Karpas-422 (cell line): ENCODE results near the gene VPS45. TPM values are rescaled to one million over a fixed set of nuclear protein-coding genes. Genes with fewer than 3 reads are reported as not detected.
"Not testable (repeated sequence)": the region's sequence is repeated elsewhere in the genome, so short reads cannot be mapped to it uniquely, and the experiment has no call there.

ENCODE experiments used
- DNase-seq: peaks from one replicate; pipeline ENCODE4 v3.0.0-alpha.2; 2015
- H2AFZ ChIP-seq: fragments of 200-600 bp; sonication (generic); 2 replicates; pipeline ENCODE4 v1.6.1; 2014; ENCODE audit warnings: antibody characterized with exemption, low read length, mixed read lengths
- H3K27ac ChIP-seq: fragments of 200-600 bp; sonication (generic); 2 replicates; pipeline ENCODE4 v1.5.1; 2014; ENCODE audit warnings: mild to moderate bottlenecking, low read length, moderate library complexity
- H3K27me3 ChIP-seq: fragments of 200-600 bp; sonication (generic); 2 replicates; pipeline ENCODE4 v1.6.1; 2014; ENCODE audit warnings: low read length, mixed read lengths
- H3K36me3 ChIP-seq: fragments of 200-600 bp; sonication (generic); 2 replicates; pipeline ENCODE4 v1.6.1; 2014; ENCODE audit warnings: low read length, mixed read lengths; ENCODE audit not compliant: insufficient read depth
- H3K4me1 ChIP-seq: fragments of 200-600 bp; sonication (generic); 2 replicates; pipeline ENCODE4 v1.6.1; 2014; ENCODE audit warnings: mild to moderate bottlenecking, low read length, mixed read lengths
- H3K4me2 ChIP-seq: fragments of 200-600 bp; sonication (generic); 2 replicates; pipeline ENCODE4 v1.6.1; 2014; ENCODE audit warnings: low read length, low read depth, mild to moderate bottlenecking; ENCODE audit not compliant: poor library complexity, severe bottlenecking
- H3K4me3 ChIP-seq: fragments of 200-600 bp; sonication (generic); 2 replicates; pipeline ENCODE4 v1.5.1; 2014; ENCODE audit warnings: mild to moderate bottlenecking, antibody characterized with exemption, low read length, mixed read lengths
- H3K79me2 ChIP-seq: fragments of 200-600 bp; sonication (generic); 2 replicates; pipeline ENCODE4 v1.6.1; 2014; ENCODE audit warnings: mild to moderate bottlenecking, low read length, mixed read lengths
- H3K9ac ChIP-seq: fragments of 200-600 bp; sonication (generic); 2 replicates; pipeline ENCODE4 v1.6.0; 2014; ENCODE audit warnings: low read length
- H3K9me2 ChIP-seq: fragments of 200-600 bp; sonication (generic), shearing (Covaris generic); replicated peaks from 2 replicates; pipeline ENCODE4 v1.6.0; 2014; ENCODE audit warnings: mild to moderate bottlenecking, low read length, moderate library complexity; ENCODE audit not compliant: insufficient read depth
- H3K9me3 ChIP-seq: fragments of 300-700, 200-600 bp; sonication (generic); 2 replicates; pipeline ENCODE4 v1.6.1; 2014; ENCODE audit warnings: low read length, mixed read lengths
- H4K20me1 ChIP-seq: fragments of 200-600 bp; sonication (generic); 2 replicates; pipeline ENCODE4 v1.6.1; 2014; ENCODE audit warnings: mild to moderate bottlenecking, antibody characterized with exemption, low read length, low read depth; ENCODE audit not compliant: insufficient read depth
- total RNA-seq: library from RNA; depleted of rRNA; stranded (reverse); fragments of >200 nt; shearing (Covaris generic); gene quantifications from 2 replicates; pipeline ENCODE4 v1.2.3, GENCODE V29; 2014; ENCODE audit warnings: low replicate concordance

The VPS45 gene
- total RNA-seq, 1 experiment from 2014 or later = 39.0 TPM

DNA sequence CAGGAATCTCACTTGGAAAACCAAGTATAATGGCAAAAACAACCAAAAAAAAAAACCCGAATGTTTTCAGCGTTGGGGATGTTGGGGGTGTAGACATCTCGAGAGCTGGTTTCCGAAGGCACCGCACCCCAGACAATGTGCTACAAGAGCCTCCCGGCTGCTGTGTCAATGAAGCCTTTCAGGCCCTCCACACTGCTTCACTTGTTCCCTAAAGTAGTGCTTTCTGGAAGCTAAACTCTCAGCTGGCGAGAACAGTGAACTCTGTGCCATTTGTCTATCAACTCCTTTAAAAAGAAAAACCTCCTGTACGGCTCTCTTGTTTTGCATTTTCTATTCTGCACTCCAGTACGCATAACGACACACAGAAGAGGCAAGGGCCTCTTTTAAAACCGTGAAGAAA lies 114.7 kb downstream of the VPS45 start:
- Histone ChIP-seq H3K79me2 (no peaks in the 10 kb centered on the region), H3K9ac (no peak overlapping the region), H3K9me2 (no peaks in the 10 kb centered on the region), H3K36me3 (no peaks in the 10 kb centered on the region), H2AFZ (no peak overlapping the region), H3K4me2 (no peak overlapping the region), H3K4me1 (no peaks in the 10 kb centered on the region), H3K27me3 (no peaks in the 10 kb centered on the region), H3K9me3 (no peaks in the 10 kb centered on the region), H3K4me3 (no peak overlapping the region), H3K27ac (no peak overlapping the region), H4K20me1 (no peaks in the 10 kb centered on the region)
- no peak for DNase-seq

DNA sequence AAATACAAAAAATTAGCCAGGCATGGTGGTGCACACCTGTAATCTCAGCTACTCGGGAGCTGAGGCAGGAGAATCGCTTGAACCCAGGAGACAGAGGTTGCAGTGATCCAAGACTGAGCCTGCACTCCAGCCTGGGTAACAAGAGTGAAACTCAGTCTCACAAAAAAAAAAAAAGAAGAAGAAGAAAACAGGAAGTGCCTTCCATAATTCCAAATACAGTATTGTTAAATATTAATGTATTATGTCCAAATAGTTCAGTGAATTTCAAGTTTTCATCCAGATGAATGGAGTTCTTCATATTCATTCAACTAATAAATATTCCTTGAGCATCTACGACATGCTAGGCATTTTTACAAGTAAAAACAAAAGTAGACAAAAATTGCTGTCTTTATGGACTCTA lies 115.5 kb downstream of the VPS45 start:
- DNase-seq = no peak
- no peaks in the 10 kb centered on the region for H3K9me2 ChIP-seq
- no peak overlapping the region for H3K27ac ChIP-seq

DNA sequence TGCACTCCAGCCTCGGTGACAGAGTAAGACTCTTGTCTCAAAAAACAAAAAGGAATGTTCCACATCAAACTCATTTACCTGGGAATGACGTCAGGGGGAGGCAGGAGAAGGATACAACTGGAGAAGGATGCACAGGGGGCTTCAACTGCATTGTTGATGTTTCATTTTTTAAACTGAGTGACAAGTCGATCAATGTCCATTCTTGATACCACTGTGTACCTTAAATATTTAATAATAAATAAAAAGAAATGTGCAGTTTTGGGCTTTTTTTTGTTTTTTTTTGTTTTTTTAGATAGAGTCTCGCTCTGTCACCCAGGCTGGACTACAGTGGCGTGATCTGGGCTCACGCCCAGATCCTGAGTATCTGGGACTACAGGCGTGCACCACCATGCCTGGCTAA lies 117.9 kb downstream of the VPS45 start:
- H3K9me2 ChIP-seq = no peaks in the 10 kb centered on the region
- no peaks in the 10 kb centered on the region for H3K79me2 ChIP-seq
- no peak overlapping the region for H3K4me2 ChIP-seq
- H3K36me3 ChIP-seq = no peaks in the 10 kb centered on the region
- no peaks in the 10 kb centered on the region for H3K27me3 ChIP-seq
- no peak overlapping the region for H2AFZ ChIP-seq
- no peak overlapping the region for H3K27ac ChIP-seq
- H3K4me1 ChIP-seq = no peaks in the 10 kb centered on the region
- no peak for DNase-seq
- H3K9ac ChIP-seq = no peak overlapping the region
- no peak overlapping the region for H3K4me3 ChIP-seq
- H4K20me1 ChIP-seq = no peaks in the 10 kb centered on the region
- no peaks in the 10 kb centered on the region for H3K9me3 ChIP-seq

More for the DNA sequence above, 115.5 kb downstream of the VPS45 start:
- Histone ChIP-seq H3K4me3 (no peak overlapping the region), H4K20me1 (no peaks in the 10 kb centered on the region), H3K36me3 (no peaks in the 10 kb centered on the region), H2AFZ (no peak overlapping the region), H3K4me2 (no peak overlapping the region), H3K27me3 (no peaks in the 10 kb centered on the region), H3K9me3 (no peaks in the 10 kb centered on the region), H3K9ac (no peak overlapping the region), H3K4me1 (no peaks in the 10 kb centered on the region), H3K79me2 (no peaks in the 10 kb centered on the region)

DNA sequence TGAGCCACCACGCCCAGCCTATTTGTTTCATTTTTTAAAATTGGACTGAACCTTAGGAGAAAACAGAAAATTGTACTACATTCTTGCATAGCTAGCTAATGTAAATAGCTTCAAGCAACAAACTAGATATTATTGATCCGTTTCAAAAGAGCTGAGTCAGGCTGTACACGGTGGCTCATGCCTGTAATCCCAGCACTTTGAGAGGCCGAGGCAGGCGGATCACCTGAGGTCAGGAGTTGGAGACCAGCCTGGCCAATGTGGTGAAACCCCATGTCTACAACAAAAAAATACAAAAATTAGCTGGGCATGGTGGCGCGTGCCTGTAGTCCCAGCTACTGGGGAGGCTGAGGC lies 118.8 kb downstream of the VPS45 start:
- not testable (repeated sequence) for H3K9me3 ChIP-seq, H3K27me3 ChIP-seq, H3K4me1 ChIP-seq, H3K79me2 ChIP-seq, H3K4me2 ChIP-seq, H4K20me1 ChIP-seq, H3K4me3 ChIP-seq, H3K36me3 ChIP-seq, H3K9ac ChIP-seq, DNase-seq, H3K27ac ChIP-seq, H2AFZ ChIP-seq, H3K9me2 ChIP-seq

DNA sequence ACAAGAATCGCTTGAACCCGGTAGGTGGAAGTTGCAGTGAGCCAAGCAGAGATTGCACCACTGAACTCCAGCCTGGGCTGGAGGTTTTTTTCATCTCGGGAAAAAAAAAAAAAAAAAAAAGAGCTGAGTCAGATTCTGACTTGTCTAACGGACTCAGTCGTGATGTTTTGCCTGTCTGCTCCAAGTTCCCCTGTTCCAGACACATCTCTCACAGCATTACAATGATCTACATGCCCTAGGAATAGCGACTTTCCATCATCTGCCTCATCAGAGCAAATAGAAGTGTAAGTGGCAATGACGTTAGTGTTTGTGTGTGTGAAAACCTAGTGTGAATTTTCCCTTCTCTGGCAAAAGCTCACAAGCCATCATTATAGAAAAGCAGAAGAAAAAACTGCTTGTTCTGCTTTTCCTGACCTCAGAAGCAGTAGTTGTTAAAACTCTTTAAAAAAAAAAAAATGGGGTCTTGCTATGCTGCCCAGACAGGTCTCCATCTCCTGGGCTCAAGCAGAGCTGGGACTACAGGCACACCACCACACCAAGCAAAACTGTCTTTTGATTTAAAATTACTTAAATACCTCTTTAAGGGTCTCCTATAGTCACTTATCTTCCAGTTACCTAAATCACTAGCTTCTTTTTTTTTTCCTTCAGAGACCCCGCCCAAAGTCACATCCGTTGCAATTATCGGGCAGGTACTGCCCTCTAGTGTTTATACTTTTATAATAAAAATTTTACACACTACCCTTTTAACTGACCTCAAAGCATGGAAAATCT lies 119.4 kb downstream of the VPS45 start:
- DNase-seq = peak; percentile 88
- no peak overlapping the region for H3K4me3 ChIP-seq
- H2AFZ ChIP-seq = no peak overlapping the region
- H3K4me2 ChIP-seq = no peak overlapping the region
- H3K36me3 ChIP-seq = no peaks in the 10 kb centered on the region
- no peaks in the 10 kb centered on the region for H3K9me3 ChIP-seq
- no peaks in the 10 kb centered on the region for H4K20me1 ChIP-seq
- H3K27ac ChIP-seq = no peak overlapping the region
- H3K4me1 ChIP-seq = no peaks in the 10 kb centered on the region
- H3K79me2 ChIP-seq = no peaks in the 10 kb centered on the region
- H3K9me2 ChIP-seq = no peaks in the 10 kb centered on the region
- no peaks in the 10 kb centered on the region for H3K27me3 ChIP-seq
- no peak overlapping the region for H3K9ac ChIP-seq

DNA sequence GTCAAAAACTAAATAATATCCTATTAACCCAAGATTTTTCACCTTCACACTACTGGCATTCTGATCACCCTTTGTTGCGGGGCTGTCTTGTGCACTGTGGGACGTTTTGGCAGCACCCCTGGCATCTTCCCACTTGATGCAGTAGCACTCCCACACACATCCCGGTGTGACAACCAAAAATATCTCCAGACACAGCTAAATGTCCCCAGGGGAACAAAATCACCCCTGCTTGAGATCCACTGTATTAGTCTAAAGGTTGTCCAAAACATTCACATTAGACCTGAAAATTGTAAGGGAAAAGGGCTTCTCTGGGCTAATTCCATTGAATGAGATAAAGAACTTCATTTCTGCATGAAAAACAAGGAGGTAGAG lies 120.0 kb downstream of the VPS45 start:
- H2AFZ ChIP-seq = no peak overlapping the region
- no peak overlapping the region for H3K4me3 ChIP-seq
- no peaks in the 10 kb centered on the region for H3K79me2 ChIP-seq
- no peaks in the 10 kb centered on the region for H3K9me2 ChIP-seq
- H3K9me3 ChIP-seq = no peaks in the 10 kb centered on the region
- H3K4me1 ChIP-seq = no peaks in the 10 kb centered on the region
- no peaks in the 10 kb centered on the region for H4K20me1 ChIP-seq
- no peak for DNase-seq
- H3K4me2 ChIP-seq = no peak overlapping the region
- H3K27ac ChIP-seq = no peak overlapping the region
- no peaks in the 10 kb centered on the region for H3K27me3 ChIP-seq
- H3K36me3 ChIP-seq = no peaks in the 10 kb centered on the region
- no peak overlapping the region for H3K9ac ChIP-seq

DNA sequence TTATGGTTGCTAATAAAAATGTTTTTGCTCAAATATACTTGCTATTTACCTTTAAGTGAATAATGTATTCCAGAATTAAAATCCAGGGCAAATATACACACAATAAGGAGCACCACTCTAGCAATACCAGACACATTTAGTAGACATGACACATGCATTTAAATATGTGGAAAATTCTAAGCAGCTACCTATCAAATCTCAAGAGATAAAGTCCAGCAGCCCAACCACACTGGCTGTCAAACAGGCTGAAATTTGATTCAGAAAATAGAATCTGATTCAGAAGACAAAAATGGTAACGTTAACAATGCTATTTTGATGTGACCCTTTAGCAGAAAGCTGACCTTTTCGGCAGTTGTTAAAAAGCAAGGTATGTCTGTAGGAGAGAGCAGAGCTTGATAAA lies 124.4 kb downstream of the VPS45 start:
- Histone ChIP-seq H3K4me2 (no peak overlapping the region), H3K36me3 (no peaks in the 10 kb centered on the region), H3K9ac (no peak overlapping the region), H3K4me3 (no peak overlapping the region), H3K79me2 (no peaks in the 10 kb centered on the region), H3K4me1 (no peaks in the 10 kb centered on the region), H3K9me3 (no peaks in the 10 kb centered on the region), H3K9me2 (no peaks in the 10 kb centered on the region), H3K27ac (no peak overlapping the region), H2AFZ (no peak overlapping the region), H4K20me1 (no peaks in the 10 kb centered on the region), H3K27me3 (no peaks in the 10 kb centered on the region)
- DNase-seq = no peak

DNA sequence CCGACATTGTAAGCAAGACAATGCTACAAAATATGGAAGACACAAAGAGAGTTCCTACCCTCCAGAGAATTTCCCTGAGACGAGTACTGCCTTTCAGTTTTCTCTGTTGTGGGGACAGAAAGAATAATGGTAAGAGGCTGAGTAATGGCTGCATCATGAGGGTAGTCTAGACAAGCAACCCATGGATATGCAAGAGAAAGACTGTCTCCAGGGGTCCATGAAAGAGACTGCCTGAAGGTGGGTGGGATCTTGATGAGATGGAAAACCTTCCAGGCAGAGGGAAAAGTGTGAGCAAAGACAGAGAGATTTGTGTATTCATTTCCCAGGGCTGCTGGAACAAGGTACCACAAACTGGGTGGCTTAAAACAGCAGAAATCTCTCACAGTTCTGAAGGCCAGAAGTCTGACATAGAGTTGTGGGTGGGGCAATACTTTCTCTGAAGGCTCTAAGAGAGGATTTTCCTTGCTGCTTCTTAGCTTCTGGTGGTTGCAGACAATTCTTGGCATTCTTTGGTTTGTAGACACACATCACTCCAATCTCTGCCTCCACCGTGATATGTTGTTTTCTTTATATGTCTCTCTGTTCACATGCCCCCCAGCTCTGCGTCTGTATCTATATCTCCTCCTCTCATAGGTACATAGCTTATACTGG lies 126.9 kb downstream of the VPS45 start:
- no peak overlapping the region for H3K9ac ChIP-seq
- DNase-seq = no peak
- no peaks in the 10 kb centered on the region for H3K27me3 ChIP-seq
- H3K4me3 ChIP-seq = no peak overlapping the region
- no peaks in the 10 kb centered on the region for H3K36me3 ChIP-seq
- no peaks in the 10 kb centered on the region for H3K9me2 ChIP-seq
- H3K4me2 ChIP-seq = no peak overlapping the region
- H4K20me1 ChIP-seq = no peaks in the 10 kb centered on the region
- H2AFZ ChIP-seq = no peak overlapping the region
- no peaks in the 10 kb centered on the region for H3K9me3 ChIP-seq
- no peaks in the 10 kb centered on the region for H3K79me2 ChIP-seq
- H3K4me1 ChIP-seq = no peaks in the 10 kb centered on the region
- no peak overlapping the region for H3K27ac ChIP-seq
